T-helper 1 cell treated with Interleukin-12 subunit alpha and Interleukin-12 subunit beta and Interleukin-4 antibody, amounts not matched to agents 30 μg/mL and 1 μg/mL, for 36 hours (primary cell): Measurements from ENCODE around the gene SLBP.
A peak's percentile ranks its signal among the peaks of the same experiment; 100 is the strongest.

ENCODE experiments used
- H3K27ac Mint-ChIP-seq: one replicate; pipeline ENCODE4 v1.8.0; 2021; ENCODE audit warnings: mild to moderate bottlenecking, mixed read lengths
- H3K27me3 Mint-ChIP-seq: one replicate; pipeline ENCODE4 v1.8.0; 2021; ENCODE audit warnings: low read depth, mixed read lengths
- H3K36me3 Mint-ChIP-seq: one replicate; pipeline ENCODE4 v1.8.0; 2021; ENCODE audit warnings: low read depth, mixed read lengths
- H3K4me1 Mint-ChIP-seq: one replicate; pipeline ENCODE4 v1.8.0; 2021; ENCODE audit warnings: low read depth, mixed read lengths
- H3K4me3 Mint-ChIP-seq: one replicate; pipeline ENCODE4 v1.8.0; 2021; ENCODE audit warnings: mild to moderate bottlenecking, moderate library complexity, mixed read lengths
- H3K9me3 Mint-ChIP-seq: one replicate; pipeline ENCODE4 v1.8.0; 2021; ENCODE audit warnings: mixed read lengths

SLBP gene

GRCh38 chr4:1726146-1726934 lies 14.2 kb upstream of the SLBP start:
- Mint-ChIP-seq H3K27ac (peak overlapping the region; percentile 68), H3K9me3 (no peaks in the 10 kb centered on the region), H3K4me1 (peaks cover 39% of the 10 kb centered on the region), H3K36me3 (peaks cover 55% of the 10 kb centered on the region), H3K4me3 (peak overlapping the region; percentile 1), H3K27me3 (no peaks in the 10 kb centered on the region)

- Mint-ChIP-seq H3K27ac (peak overlapping the region; percentile 57), H3K9me3 (no peaks in the 10 kb centered on the region), H3K4me3 (peak overlapping the region; percentile 69), H3K4me1 (peaks cover 39% of the 10 kb centered on the region), H3K27me3 (no peaks in the 10 kb centered on the region), H3K36me3 (peaks cover 52% of the 10 kb centered on the region)
Observed at GRCh38 chr4:1725521-1725920, 13.4 kb upstream of the SLBP start.

DNA sequence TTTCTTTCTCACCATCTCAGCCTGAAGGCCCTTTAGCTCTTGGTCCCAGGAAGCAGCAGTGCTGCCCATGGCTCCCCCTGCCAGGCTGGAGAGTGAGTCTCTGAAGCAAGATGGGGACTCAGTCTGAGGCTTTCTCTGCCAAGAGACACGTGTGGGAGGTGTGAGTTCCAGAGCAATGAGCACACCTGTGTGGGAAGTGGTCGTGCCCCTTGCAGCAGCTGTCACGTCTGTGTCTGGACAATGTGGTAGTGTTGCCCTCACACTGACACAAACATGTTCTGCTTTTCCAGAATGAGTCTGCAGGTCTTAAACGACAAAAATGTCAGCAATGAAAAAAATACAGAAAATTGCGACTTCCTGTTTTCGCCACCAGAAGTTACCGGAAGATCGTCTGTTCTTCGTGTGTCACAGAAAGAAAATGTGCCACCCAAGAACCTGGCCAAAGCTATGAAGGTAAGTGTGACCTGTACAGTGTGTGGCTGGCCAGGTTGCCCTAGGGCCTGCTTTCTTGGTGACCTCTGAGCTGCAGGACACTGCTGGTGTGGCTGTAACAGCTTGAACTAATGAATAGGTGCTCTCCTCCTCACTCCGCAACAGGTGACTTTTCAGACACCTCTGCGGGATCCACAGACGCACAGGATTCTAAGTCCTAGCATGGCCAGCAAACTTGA lies 11.1 kb upstream of the SLBP start:
- H3K27ac Mint-ChIP-seq: peak overlapping the region; percentile 97
- H3K4me1 Mint-ChIP-seq: peaks cover 43% of the 10 kb centered on the region
- H3K36me3 Mint-ChIP-seq: peaks cover 46% of the 10 kb centered on the region
- peak overlapping the region; percentile 95 for H3K4me3 Mint-ChIP-seq
- H3K9me3 Mint-ChIP-seq: no peaks in the 10 kb centered on the region
- no peaks in the 10 kb centered on the region for H3K27me3 Mint-ChIP-seq

DNA sequence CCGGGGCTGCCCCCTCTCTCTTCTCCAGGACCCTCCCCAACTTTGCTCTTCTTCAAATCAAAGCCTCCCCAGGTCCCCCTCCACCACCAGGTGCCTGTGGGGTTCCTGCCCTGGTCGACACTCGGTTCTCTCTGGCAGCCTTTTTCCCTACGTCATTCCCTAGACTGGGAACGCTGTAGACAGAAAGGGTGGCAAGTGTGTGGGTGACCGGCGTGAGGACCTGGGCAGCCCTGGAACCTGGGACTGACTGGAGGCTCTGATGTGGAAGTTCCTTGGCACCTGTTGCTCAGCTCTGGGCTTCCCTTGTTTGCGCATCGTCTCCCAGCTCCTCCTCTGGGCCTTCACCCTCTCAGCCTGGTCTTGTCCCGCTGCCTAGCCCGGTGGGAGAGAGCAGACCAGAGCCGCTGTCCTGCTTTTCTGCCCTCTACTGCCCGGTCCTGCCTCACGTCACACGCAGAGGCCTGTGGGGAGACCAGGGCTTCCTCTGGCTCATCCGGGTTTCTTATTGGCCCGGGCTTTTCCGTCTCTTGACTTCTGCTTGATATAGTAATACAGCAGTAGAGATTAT lies 10.5 kb upstream of the SLBP start:
- H3K36me3 Mint-ChIP-seq: peaks cover 43% of the 10 kb centered on the region
- peak overlapping the region; percentile 97 for H3K27ac Mint-ChIP-seq
- no peaks in the 10 kb centered on the region for H3K9me3 Mint-ChIP-seq
- H3K4me3 Mint-ChIP-seq: peak overlapping the region; percentile 95
- H3K4me1 Mint-ChIP-seq: peaks cover 45% of the 10 kb centered on the region
- H3K27me3 Mint-ChIP-seq: no peaks in the 10 kb centered on the region

GRCh38 chr4:1721666-1722550 lies 9.8 kb upstream of the SLBP start:
- Mint-ChIP-seq H3K27me3 (no peaks in the 10 kb centered on the region), H3K4me3 (peak overlapping the region; percentile 95), H3K27ac (peak overlapping the region; percentile 97), H3K36me3 (peaks cover 37% of the 10 kb centered on the region), H3K4me1 (peaks cover 45% of the 10 kb centered on the region), H3K9me3 (no peaks in the 10 kb centered on the region)

DNA sequence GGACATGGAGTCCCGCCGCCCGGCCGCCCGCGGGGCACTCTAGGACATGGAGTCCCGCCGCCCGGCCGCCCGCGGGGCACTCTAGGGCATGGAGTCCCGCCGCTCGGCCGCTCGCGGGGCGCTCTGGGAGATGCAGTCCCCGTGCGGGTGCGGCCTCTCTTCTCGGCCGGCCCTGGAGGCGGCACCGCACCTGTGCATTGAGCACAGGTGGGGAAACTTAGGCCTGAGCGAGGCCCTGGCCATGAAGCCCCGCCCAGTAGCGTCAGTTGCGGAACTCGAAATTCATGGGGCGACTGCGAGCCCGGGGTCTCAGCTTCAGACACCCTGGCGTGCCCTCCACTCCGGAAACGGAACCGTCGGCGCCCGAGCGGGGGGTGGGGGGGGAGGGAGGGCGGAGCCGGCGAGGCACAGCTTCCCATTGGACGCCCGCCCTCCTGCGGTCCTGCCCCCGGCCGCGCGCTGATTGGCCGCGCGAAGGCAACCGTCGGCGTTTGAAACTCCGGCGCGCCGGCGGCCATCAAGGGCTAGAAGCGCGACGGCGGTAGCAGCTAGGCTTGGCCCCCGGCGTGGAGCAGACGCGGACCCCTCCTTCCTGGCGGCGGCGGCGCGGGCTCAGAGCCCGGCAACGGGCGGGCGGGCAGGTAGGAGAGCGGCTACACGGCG lies 9.0 kb upstream of the SLBP start, which contains the start of the genes TACC3 and TMEM129:
Gene TACC3, plus strand, starts transcription at position 519 of the 663 bp plus-strand sequence. CDS start 1,901 bp downstream, outside the sequence.
Gene TMEM129, minus strand, starts transcription at position 321 of the 663 bp plus-strand sequence. CDS start 486 bp downstream, outside the sequence.
- Mint-ChIP-seq H3K4me1 (peaks cover 41% of the 10 kb centered on the region), H3K27ac (peak within 1 kb of the TSS; percentile 97), H3K36me3 (peaks cover 31% of the 10 kb centered on the region), H3K4me3 (peak within 1 kb of the TSS; percentile 95), H3K9me3 (no peaks in the 10 kb centered on the region), H3K27me3 (no peaks in the 10 kb centered on the region)

GRCh38 chr4:1720163-1720983 lies 8.3 kb upstream of the SLBP start:
- H3K4me1 Mint-ChIP-seq: peaks cover 43% of the 10 kb centered on the region
- no peaks in the 10 kb centered on the region for H3K27me3 Mint-ChIP-seq
- peaks cover 27% of the 10 kb centered on the region for H3K36me3 Mint-ChIP-seq
- H3K4me3 Mint-ChIP-seq: peak overlapping the region; percentile 90
- H3K9me3 Mint-ChIP-seq: no peaks in the 10 kb centered on the region
- H3K27ac Mint-ChIP-seq: peak overlapping the region; percentile 91

DNA sequence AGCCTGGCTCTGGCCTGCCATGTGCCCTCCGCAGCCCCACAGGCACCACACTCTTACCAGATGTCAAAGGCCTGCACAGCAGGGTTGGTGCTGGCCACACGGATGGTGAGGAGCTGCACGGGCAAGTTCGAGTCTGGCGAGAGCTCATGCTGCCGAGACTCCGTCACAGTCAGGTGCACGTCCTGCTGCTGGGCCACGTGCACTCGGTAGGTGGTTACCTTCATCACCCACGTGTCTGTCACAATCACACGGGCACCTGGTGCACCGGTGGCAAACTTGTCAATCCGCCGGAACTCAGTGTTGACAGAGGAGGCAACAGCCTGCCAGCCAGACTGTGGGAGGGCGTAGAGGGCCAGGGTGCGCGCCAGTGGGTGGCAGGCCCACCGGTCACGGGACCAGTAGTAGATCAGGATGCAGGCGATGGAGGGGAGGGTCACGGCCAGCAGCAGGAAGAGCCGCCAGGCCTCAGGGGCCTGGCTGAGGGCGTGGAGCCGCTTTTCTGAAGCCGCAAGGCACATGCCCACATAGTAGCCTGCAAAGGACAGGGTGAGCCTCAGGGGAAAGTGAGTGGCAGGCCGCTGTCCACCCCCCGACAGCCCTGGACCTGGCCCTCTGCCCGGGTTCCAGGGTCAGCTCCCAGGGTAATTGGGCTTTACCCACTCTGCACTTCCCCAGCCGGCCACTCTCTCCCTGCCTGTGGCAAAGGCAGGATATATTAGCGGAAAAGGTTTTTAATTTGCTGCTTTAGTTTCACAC lies 6.2 kb upstream of the SLBP start:
- H3K4me3 Mint-ChIP-seq: peak overlapping the region; percentile 59
- H3K4me1 Mint-ChIP-seq: peaks cover 50% of the 10 kb centered on the region
- no peaks in the 10 kb centered on the region for H3K27me3 Mint-ChIP-seq
- no peaks in the 10 kb centered on the region for H3K9me3 Mint-ChIP-seq
- peak overlapping the region; percentile 57 for H3K27ac Mint-ChIP-seq
- H3K36me3 Mint-ChIP-seq: peaks cover 14% of the 10 kb centered on the region

GRCh38 chr4:1717129-1718094 lies 5.3 kb upstream of the SLBP start:
- Mint-ChIP-seq H3K4me3 (no peak overlapping the region), H3K36me3 (peaks cover 11% of the 10 kb centered on the region), H3K4me1 (peaks cover 45% of the 10 kb centered on the region), H3K27me3 (no peaks in the 10 kb centered on the region), H3K9me3 (no peaks in the 10 kb centered on the region), H3K27ac (no peak overlapping the region)

- Mint-ChIP-seq H3K27ac (no peak overlapping the region), H3K27me3 (no peaks in the 10 kb centered on the region), H3K9me3 (no peaks in the 10 kb centered on the region), H3K36me3 (peaks cover 13% of the 10 kb centered on the region), H3K4me1 (peaks cover 43% of the 10 kb centered on the region), H3K4me3 (no peak overlapping the region)
Observed at GRCh38 chr4:1716065-1716945, 4.2 kb upstream of the SLBP start.
